Neutrophil (primary cell): ENCODE results near the gene IL1R2.

Experiments used
- H3K27ac ChIP-seq: fragments of 200-600 bp; sonication (generic); 2 replicates; pipeline ENCODE4 v1.5.1; 2016; ENCODE audit warnings: mild to moderate bottlenecking, moderate library complexity
- H3K27me3 ChIP-seq: fragments of 200-600 bp; sonication (generic); 2 replicates; pipeline ENCODE4 v1.6.0; 2016; ENCODE audit warnings: mild to moderate bottlenecking
- H3K36me3 ChIP-seq: fragments of 200-600 bp; sonication (generic); 2 replicates; pipeline ENCODE4 v1.5.1; 2017
- H3K4me1 ChIP-seq, 2 experiments: fragments of 200-600 bp in 1 of 2; sonication (generic) in 1 of 2; 1 replicate in 1 of 2; 2 replicates in 1 of 2; pipeline versions ENCODE4 v1.5.1 to v1.6.1; 2013 to 2016; ENCODE audit warnings: low read depth in 1 of 2, low read length in 1 of 2, mild to moderate bottlenecking in 1 of 2, moderate library complexity in 1 of 2; ENCODE audit not compliant: control insufficient read depth in 1 of 2, insufficient read depth in 1 of 2
- H3K4me3 ChIP-seq, 2 experiments: fragments of 200-600 bp in 1 of 2; sonication (generic) in 1 of 2; 1 replicate in 1 of 2; 2 replicates in 1 of 2; pipeline ENCODE4 v1.5.1; 2013 to 2016; ENCODE audit warnings: low read depth in 1 of 2, low read length in 1 of 2, mild to moderate bottlenecking in 1 of 2, moderate library complexity in 1 of 2
- H3K9me3 ChIP-seq: fragments of 200-600 bp; sonication (generic); 2 replicates; pipeline ENCODE4 v1.5.1; 2016
- TF ChIP-seq, protein P1 (sequence below): fragments of 200-600 bp; sonication (generic); IDR thresholded peaks from 2 replicates; pipeline ENCODE4 v1.5.1; 2016; ENCODE audit warnings: antibody characterized with exemption

Gene IL1R2

DNA sequence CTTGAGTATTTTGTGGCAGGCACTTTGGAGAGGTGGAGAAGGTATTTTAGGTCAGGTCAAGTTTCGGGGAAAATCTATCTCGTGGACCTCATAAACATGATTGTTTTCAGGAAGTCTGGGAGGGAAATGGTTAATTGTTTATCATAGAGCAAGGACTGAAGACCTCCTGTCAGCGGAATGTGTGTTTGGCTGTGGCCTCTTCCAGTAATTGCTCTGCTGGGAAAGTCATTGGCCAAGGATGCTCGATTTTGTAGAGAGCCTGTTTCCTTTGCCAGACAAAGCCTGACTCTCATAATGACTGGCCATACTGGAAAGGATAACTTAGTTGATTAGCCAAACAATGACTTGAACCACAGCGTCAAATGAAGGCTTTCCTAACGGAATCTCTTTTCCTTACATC lies 30.0 kb downstream of the IL1R2 start:
- Histone ChIP-seq H3K36me3 (peaks cover 100% of the 10 kb centered on the region), H3K4me1 (peaks cover 8 to 11% of the 10 kb centered on the region in 2 experiments), H3K27ac (peak overlapping the region; percentile 23), H3K9me3 (no peaks in the 10 kb centered on the region), H3K27me3 (no peaks in the 10 kb centered on the region), H3K4me3 (no peak overlapping the region)
- TF ChIP-seq, protein P1, sequence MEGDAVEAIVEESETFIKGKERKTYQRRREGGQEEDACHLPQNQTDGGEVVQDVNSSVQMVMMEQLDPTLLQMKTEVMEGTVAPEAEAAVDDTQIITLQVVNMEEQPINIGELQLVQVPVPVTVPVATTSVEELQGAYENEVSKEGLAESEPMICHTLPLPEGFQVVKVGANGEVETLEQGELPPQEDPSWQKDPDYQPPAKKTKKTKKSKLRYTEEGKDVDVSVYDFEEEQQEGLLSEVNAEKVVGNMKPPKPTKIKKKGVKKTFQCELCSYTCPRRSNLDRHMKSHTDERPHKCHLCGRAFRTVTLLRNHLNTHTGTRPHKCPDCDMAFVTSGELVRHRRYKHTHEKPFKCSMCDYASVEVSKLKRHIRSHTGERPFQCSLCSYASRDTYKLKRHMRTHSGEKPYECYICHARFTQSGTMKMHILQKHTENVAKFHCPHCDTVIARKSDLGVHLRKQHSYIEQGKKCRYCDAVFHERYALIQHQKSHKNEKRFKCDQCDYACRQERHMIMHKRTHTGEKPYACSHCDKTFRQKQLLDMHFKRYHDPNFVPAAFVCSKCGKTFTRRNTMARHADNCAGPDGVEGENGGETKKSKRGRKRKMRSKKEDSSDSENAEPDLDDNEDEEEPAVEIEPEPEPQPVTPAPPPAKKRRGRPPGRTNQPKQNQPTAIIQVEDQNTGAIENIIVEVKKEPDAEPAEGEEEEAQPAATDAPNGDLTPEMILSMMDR = no peak

DNA sequence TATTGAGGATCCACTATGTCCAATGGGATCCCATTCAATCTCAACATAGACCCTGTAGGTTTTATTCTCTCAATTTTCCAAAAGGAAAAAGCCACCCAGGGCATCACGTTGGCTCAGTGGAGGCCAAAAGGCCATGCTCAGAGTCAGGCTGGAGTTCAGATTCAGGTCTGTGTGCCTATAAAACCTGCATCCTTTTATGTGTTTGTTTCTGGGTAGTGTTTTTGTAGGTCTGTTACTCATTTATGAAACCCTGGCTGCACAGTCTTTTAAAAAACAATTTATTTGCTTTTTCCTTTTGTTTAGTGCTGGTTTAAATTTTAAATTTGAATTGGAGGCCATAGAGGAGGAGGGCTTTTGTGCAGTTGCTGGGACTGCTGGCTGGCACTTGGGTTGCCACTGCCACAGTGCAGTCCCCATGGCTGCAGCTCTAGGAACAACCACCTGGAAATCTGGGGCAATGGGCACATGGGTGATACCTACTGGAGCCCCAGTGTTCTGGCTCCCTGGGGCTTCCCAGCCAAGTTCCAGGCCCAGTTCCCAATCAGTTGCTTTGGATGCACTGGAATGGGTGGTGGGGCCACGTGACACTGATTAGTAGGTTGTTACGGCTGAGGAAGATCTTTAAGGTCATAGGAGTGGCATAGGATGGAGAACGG lies 31.3 kb downstream of the IL1R2 start:
- H3K27me3 ChIP-seq = no peaks in the 10 kb centered on the region
- H3K4me1 ChIP-seq = peaks cover 8 to 11% of the 10 kb centered on the region in 2 experiments
- no peak overlapping the region for H3K27ac ChIP-seq
- no peak overlapping the region for H3K4me3 ChIP-seq
- TF ChIP-seq, protein P1 = no peak
- H3K9me3 ChIP-seq = no peaks in the 10 kb centered on the region
- H3K36me3 ChIP-seq = peaks cover 100% of the 10 kb centered on the region

DNA sequence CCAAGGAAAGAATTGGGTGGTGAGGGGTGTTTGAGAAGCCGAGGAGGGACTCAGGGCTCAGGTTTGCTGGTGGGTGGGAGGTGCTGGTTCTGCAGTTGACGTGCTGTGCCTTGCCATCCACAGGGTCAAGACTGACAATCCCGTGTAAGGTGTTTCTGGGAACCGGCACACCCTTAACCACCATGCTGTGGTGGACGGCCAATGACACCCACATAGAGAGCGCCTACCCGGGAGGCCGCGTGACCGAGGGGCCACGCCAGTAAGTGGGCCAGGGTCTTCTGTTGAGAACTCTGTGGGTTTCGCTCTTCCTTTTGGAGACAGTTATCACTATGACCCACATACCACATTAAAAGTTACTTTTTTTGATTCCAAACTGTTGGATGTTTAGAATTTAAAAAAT lies 32.6 kb downstream of the IL1R2 start:
- Histone ChIP-seq H3K4me3 (no peak overlapping the region), H3K36me3 (peaks cover 100% of the 10 kb centered on the region), H3K27ac (peak overlapping the region; percentile 70), H3K4me1 (peaks cover 8 to 11% of the 10 kb centered on the region in 2 experiments), H3K9me3 (no peaks in the 10 kb centered on the region), H3K27me3 (no peaks in the 10 kb centered on the region)
- TF ChIP-seq, protein P1 = no peak

DNA sequence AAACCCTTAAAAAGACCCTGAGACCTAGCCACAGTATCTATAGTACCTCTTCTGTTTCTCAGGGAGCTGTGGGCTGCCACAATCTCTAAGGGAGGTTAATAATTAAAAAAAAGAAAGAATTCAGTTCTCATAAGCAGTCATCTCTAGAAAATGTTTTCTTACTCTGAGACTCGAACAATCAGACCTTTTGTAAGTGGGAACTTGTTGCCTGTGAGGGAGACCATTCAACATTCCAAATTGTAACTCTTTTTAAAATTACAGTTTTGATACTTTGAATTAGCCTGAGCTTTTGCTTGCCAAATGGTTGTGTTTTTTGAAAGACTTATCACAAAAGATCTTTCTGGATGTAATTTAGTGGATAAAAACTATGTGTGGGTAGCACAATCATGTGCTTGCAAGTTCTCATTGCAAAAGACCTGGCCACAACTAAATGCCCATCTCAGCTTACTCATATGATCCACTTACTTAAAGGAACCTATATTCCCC lies 33.3 kb downstream of the IL1R2 start:
- Histone ChIP-seq H3K4me3 (no peak overlapping the region), H3K4me1 (peaks cover 8 to 9% of the 10 kb centered on the region in 2 experiments), H3K27me3 (no peaks in the 10 kb centered on the region), H3K36me3 (peaks cover 100% of the 10 kb centered on the region), H3K9me3 (no peaks in the 10 kb centered on the region), H3K27ac (peak overlapping the region; percentile 70)
- TF ChIP-seq, protein P1 = no peak

DNA sequence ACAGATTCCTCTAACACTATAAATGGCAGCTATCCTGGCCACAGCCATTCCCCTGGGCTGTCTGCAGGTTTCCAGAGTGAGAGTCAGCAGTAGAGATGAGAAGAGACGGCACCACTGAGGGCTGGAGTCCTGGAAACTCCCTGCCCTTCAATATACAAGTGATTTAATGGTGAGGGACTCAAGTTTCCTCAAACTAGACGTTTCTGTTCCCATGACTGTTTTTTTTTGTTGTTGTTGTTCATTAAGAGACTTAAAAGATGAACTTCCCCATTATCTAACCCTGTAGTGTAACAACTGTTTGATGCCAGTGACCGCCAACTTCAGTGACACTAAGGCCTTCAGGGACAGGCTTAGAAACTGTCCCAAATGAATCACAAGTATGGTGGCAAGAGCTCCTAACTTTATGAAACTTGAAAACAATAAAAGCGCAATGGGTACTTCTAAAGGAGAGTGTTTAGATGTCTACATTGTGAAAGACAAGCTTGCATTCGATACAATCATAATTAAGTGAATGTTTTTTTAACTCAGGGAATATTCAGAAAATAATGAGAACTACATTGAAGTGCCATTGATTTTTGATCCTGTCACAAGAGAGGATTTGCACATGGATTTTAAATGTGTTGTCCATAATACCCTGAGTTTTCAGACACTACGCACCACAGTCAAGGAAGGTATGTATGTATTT lies 34.0 kb downstream of the IL1R2 start:
- peak overlapping the region; percentile 70 for H3K27ac ChIP-seq
- no peak overlapping the region for H3K4me3 ChIP-seq
- H3K9me3 ChIP-seq = no peaks in the 10 kb centered on the region
- TF ChIP-seq, protein P1 = no peak
- no peaks in the 10 kb centered on the region for H3K27me3 ChIP-seq
- H3K4me1 ChIP-seq = peaks cover 6 to 7% of the 10 kb centered on the region in 2 experiments
- H3K36me3 ChIP-seq = peaks cover 94% of the 10 kb centered on the region
